ENCODE results near the gene TLCD2.
A peak's percentile ranks its signal among the peaks of the same experiment; 100 is the strongest.
"Not testable (repeated sequence)": the region's sequence is repeated elsewhere in the genome, so short reads cannot be mapped to it uniquely, and the experiment has no call there.

The TLCD2 gene

GRCh38 chr17:1716912-1717695 lies 6.9 kb upstream of the TLCD2 start:
- peak; percentile 33 for TF ChIP-seq POLR2A (IDR thresholded peaks at IDR 0.05; ENCODE audit: low read length)
- TF ChIP-seq GATA1 (IDR thresholded peaks at IDR 0.05; ENCODE audit: low read depth, low read length) = no peak
- peak; percentile 98 to 99 for DNase-seq

DNA sequence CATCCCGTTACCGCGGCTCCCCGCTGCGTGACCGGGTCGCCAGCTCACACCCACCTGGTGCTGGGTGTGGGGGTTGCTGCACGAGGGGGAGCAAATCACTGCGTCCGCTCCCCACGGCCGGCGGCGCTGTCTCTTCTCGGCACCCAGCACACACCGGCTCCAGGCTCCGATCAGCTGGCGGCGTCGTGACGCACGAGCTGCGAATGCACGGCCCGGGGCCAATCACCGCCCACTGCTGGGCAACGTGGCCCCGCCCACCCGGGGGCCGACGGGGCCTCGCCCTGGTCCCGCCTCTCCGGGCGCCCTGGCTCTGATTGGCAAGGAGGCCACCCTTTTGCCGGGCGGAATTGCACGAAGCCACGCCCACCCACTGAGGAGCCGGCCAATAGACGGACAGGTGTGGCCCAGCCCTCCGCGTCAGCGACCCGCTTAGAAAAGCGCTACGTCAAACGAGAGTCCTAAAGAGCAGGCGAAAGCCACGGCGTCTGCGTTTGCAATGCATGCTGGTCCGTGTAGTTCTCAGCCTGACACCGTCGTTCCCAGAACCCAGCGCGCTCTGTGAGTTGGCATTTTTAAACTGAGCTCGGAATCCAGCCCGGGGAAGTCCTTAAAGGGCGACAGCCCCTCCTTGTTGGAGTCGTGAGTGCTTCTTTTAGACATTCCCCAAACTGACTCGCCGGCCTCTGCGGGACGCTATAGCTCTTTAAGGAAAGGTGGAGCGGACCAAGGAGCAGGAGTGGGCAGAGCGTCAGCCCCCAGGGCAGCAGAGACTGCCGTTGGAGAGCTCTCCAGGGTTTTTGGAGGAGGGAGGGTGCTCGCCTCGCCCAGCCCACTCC lies 6.1 kb upstream of the TLCD2 start:
- TF ChIP-seq GATA1 (IDR thresholded peaks at IDR 0.05; ENCODE audit: low read depth, low read length) (no peak), POLR2A (IDR thresholded peaks at IDR 0.05; ENCODE audit: low read length) (peak; percentile 89)
- peak; percentile 100 for DNase-seq

GRCh38 chr17:1715803-1716075 lies 5.6 kb upstream of the TLCD2 start:
- DNase-seq = no peak
- TF ChIP-seq POLR2A (IDR thresholded peaks at IDR 0.05; ENCODE audit: low read length) (no peak), GATA1 (IDR thresholded peaks at IDR 0.05; ENCODE audit: low read depth, low read length) (no peak)

DNA sequence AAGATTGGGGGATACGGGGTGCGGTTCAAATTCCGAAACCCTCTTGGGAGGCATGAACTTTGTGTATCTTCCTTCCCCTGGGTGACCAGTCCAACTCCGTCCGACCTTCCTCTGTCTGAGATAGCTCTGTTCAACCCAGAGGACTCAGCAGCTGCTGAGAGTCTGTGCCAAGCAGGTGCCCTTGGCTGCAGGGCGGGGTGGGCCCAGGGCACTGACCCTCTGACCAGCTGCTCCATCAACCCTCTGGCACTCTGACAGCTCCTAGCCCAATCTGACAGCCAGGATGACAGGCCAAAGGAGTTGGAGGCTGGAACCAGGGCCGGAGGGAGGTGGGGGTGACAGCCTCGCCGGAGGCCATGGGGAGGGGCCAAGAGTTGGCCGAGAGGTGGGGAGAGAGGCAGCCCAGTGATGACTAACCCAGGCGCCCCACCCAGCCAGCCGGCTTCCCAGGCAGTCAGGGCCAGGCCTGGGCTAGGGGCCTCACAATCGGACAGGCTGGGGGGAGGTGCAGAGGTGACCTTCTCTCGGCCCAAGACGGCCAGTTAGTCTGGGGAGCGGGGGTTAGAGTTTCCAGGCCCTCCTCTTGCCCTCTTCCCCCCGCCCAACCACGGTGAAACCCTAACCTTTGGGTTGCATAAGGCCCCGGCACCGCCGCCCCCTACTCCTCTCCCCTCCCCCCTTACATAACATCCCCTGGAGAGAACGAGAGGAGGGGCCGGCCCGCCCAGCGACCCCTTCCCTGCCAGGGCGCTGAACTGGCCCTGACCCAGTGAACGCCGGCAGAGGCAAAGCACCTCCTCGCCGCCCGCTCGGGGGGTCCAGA lies 5.0 kb upstream of the TLCD2 start:
- TF ChIP-seq GATA1 (IDR thresholded peaks at IDR 0.05; ENCODE audit: low read depth, low read length) (no peak), POLR2A (IDR thresholded peaks at IDR 0.05; ENCODE audit: low read length) (peak; percentile 39)

GRCh38 chr17:1714427-1714979 lies 4.3 kb upstream of the TLCD2 start:
- peak; percentile 87 to 94 for DNase-seq
- TF ChIP-seq GATA1 (IDR thresholded peaks at IDR 0.05; ENCODE audit: low read depth, low read length) = no peak
- TF ChIP-seq POLR2A (IDR thresholded peaks at IDR 0.05; ENCODE audit: low read length) = no peak

More for the DNA sequence above, 5.0 kb upstream of the TLCD2 start:
- DNase-seq = peak; percentile 88 to 94

- TF ChIP-seq GATA1 (IDR thresholded peaks at IDR 0.05; ENCODE audit: low read depth, low read length) (no peak), POLR2A (IDR thresholded peaks at IDR 0.05; ENCODE audit: low read length) (no peak)
- no peak for DNase-seq
These were observed 3.8 kb upstream of the TLCD2 start for GRCh38 chr17:1713878-1714426.

- DNase-seq = no peak
These were observed 3.1 kb upstream of the TLCD2 start for GRCh38 chr17:1713160-1713877.

DNA sequence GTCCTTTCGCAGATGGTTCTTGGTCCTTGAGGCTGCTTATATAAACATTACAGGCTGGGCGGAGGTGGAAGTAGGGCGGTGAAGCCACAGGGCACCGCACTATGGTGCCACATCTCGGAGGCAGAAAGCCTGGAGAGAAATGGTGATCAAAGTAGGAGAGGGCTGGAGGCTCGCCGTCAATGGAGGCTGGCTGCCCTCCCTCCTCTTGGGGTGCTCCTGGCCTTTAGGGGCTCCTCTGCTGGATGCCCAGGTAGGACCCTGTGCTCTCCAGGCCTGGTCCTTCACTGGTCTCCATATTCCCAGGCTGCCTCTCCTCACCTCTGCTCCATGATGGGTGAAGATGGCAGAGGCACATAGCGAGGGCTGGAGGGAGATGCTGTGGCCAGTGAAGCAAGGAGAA lies 2.1 kb upstream of the TLCD2 start:
- DNase-seq = no peak
- TF ChIP-seq POLR2A (IDR thresholded peaks at IDR 0.05; ENCODE audit: low read length) (no peak), GATA1 (IDR thresholded peaks at IDR 0.05; ENCODE audit: low read depth, low read length) (no peak)

More at GRCh38 chr17:1713160-1713877, 3.1 kb upstream of the TLCD2 start:
- no peak for TF ChIP-seq GATA1 (IDR thresholded peaks at IDR 0.05; ENCODE audit: low read depth, low read length)
- no peak for TF ChIP-seq POLR2A (IDR thresholded peaks at IDR 0.05; ENCODE audit: low read length)

DNA sequence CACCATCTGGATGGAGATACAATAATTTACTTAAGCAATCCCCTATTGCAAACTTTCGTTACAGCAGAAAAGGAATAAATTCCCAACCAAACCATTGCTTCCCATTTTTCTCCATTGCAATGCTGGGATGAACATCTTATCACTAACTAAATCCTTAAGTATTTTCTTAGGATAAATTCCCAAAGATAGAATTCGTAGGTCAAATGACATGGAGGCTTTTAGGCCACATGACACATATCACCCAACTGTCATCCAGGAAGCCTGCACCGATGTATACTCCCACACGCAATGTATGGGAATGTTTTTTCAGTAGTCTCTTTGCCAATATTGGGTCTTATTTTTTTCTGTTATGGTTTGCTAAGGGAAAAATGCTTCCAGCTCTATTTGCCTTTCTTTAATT lies 1.6 kb upstream of the TLCD2 start:
- TF ChIP-seq POLR2A (IDR thresholded peaks at IDR 0.05; ENCODE audit: low read length) = no peak
- no peak for TF ChIP-seq GATA1 (IDR thresholded peaks at IDR 0.05; ENCODE audit: low read depth, low read length)
- no peak for DNase-seq

DNA sequence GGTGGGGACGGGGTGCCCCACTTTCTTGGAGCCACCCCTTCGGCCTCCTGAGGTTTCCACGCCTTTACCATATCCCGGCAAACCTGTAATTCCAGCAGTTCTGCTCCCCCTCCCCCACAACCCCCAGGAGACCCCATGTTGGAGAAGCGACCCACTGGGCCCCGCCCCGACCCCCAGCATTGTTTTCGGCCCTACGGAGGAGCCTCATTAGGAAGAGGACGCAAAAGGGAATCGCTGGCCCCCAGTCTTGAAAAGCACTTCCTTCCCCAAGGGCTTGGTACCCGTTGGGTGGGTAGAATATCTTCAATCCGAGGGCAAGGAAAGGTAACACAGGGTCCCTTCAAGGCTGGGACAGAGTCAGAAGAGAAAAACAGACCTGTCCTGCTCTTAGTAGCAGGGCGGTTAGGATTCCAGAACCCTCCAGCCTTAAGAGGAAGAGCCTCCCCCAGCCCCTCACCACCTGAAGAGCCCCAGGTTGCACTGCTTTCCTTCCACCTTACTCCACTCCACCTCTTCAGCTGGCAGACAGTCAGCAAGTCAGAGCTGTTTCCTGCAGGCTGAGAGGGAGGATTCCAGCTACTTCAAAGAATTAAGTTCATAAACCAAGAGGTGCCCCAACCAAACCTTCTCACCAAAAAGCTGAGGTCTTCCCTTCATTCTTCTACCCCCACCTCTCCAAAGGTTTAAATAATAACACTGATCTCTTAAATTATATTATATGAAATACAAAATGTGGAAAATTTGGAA lies 803 bp upstream of the TLCD2 start:
- no peak for DNase-seq

DNA sequence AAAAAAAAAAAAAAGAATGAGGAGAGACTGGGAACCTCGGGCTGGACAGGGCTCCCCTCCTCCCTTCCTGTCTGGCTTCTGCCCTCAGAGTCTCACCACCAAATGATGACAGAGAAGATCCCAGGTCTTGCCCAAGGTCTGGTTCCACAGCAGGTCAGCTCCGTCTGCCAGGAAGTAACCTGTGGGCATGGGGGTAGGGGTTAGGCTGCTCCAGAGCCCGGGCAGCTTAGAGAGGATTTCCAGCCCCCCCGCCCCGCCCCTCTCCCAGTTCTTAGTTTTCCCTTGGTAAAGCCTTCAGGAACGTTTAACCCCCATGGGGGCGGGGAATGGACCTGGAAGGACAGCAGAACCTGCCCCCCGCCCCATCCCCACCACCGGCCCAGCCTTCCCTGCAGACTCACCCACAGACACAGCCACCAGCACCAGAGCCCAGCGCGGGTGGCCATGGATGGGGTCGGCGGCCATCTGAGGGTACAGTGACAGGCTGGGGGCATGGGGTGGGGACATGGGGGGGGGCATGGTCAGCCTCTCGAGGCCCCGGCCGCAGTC lies 700 bp downstream of the TLCD2 start:
- no peak for DNase-seq
- TF ChIP-seq GATA1 (IDR thresholded peaks at IDR 0.05; ENCODE audit: low read depth, low read length) = no peak

More for the DNA sequence above, 803 bp upstream of the TLCD2 start:
- TF ChIP-seq POLR2A (IDR thresholded peaks at IDR 0.05; ENCODE audit: low read length) = peak; percentile 26
- TF ChIP-seq GATA1 (IDR thresholded peaks at IDR 0.05; ENCODE audit: low read depth, low read length) = no peak

DNA sequence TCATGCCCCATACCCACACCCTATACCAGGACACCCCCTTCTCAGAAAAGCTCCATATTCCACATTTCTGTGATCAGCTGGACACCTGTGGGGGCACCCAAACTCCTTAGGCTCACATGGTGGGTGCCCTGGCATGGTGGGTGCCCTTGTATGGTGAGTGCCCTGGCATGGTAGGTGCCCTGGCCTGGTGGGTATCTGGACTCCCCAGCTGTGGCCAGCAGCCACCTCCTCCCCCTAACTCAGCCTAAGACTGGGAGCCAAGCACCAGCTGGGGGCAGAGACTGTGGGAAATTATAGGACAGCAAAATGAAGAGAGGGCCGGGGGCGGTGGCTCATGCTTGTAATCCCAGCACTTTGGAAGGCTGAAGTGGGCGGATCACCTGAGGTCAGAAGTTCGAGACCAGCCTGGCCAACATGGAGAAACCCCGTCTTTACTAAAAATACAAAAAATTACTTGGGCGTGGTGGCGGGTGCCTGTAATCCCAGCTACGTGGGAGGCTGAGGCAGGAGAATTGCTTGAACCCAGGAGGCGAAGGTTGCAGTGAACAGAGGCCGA lies 1.3 kb downstream of the TLCD2 start:
- DNase-seq = not testable (repeated sequence)

Measured in erythroblast (primary cell).